Measurements from ENCODE around the gene VPS39.

The VPS39 gene

DNA sequence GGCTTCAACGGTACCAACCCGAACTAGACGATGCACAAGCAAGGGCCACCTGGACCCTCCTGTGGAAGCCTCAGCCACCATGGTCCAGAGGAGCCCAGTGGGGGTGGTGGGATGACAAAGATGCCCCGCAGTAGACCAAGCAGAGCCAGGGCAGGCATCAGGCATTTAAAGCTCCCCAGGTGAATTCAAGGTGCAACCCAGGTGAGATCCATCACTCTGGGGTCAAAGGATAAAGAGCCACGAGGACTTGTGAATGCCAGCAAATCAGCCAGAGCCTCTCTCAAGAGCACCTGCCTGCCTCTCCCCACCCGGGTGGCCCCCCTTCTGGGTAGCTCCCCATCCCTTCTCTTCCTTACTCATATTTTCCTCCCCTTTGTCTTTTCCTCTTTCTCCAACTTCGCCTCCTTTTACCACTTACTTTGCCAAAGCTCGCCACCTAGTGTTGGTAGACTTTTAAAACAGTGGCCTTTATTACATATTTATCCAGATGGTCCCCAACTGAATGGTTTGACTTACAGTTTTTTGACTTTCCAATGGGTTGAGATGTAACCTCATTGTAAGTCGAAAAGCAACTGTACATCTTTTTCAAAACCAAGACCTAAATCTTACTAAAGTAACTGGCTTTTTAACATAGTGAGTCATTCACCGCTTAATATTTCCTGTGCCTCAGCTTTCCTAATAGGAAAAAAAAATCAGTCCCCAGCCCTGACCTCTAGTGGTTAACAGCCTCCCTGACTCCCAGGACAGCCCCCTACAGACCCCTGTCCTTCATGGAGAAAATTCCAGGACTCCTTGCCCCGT lies 70.4 kb downstream of the VPS39 start:
- Histone ChIP-seq H2AFZ (no peak overlapping the region), H3K9ac (no peak overlapping the region), H3K27me3 (ENCODE audit: control insufficient read depth, insufficient read depth, low read length) (no peaks in the 10 kb centered on the region), H3K36me3 (ENCODE audit: control insufficient read depth, insufficient read depth, low read length) (no peaks in the 10 kb centered on the region), H3K4me3 (ENCODE audit: low read depth, low read length) (no peak overlapping the region), H3K79me2 (no peaks in the 10 kb centered on the region), H3K4me1 (no peaks in the 10 kb centered on the region), H3K27ac (no peak overlapping the region), H3K4me2 (ENCODE audit: low read length) (no peak overlapping the region), H3K9me3 (ENCODE audit: control insufficient read depth, low read length) (no peaks in the 10 kb centered on the region)
- TF ChIP-seq, protein P1, sequence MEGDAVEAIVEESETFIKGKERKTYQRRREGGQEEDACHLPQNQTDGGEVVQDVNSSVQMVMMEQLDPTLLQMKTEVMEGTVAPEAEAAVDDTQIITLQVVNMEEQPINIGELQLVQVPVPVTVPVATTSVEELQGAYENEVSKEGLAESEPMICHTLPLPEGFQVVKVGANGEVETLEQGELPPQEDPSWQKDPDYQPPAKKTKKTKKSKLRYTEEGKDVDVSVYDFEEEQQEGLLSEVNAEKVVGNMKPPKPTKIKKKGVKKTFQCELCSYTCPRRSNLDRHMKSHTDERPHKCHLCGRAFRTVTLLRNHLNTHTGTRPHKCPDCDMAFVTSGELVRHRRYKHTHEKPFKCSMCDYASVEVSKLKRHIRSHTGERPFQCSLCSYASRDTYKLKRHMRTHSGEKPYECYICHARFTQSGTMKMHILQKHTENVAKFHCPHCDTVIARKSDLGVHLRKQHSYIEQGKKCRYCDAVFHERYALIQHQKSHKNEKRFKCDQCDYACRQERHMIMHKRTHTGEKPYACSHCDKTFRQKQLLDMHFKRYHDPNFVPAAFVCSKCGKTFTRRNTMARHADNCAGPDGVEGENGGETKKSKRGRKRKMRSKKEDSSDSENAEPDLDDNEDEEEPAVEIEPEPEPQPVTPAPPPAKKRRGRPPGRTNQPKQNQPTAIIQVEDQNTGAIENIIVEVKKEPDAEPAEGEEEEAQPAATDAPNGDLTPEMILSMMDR (IDR thresholded peaks at IDR 0.05) = peak; percentile 43

DNA sequence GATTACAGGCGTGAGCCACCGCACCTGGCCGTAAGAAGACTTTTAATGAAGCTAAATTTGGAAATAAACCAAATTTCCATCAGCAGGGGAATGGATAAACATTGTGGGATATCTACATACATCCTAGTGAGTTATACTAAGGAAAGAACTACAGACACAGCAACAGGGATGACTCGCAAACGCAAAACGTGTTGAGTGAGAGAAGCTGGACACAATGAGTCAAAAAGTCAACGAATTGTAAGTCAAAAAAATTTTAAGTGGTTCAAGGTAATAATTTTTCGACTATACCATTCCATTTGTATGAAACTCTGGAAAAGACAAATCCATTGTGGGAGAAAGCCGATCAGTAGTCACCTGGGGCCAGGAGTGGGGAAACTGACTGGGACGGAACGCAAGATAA lies 71.6 kb downstream of the VPS39 start:
- Histone ChIP-seq H3K27me3 (ENCODE audit: control insufficient read depth, insufficient read depth, low read length) (no peaks in the 10 kb centered on the region), H3K79me2 (no peaks in the 10 kb centered on the region), H3K27ac (no peak overlapping the region), H3K9ac (no peak overlapping the region), H3K36me3 (ENCODE audit: control insufficient read depth, insufficient read depth, low read length) (no peaks in the 10 kb centered on the region), H3K4me3 (ENCODE audit: low read depth, low read length) (no peak overlapping the region), H3K4me1 (no peaks in the 10 kb centered on the region), H3K4me2 (ENCODE audit: low read length) (no peak overlapping the region), H3K9me3 (ENCODE audit: control insufficient read depth, low read length) (no peaks in the 10 kb centered on the region), H2AFZ (no peak overlapping the region)
- TF ChIP-seq, protein P1 (IDR thresholded peaks at IDR 0.05) = no peak

GRCh38 chr15:42135351-42135750 lies 72.8 kb downstream of the VPS39 start:
- Histone ChIP-seq H3K9me3 (ENCODE audit: control insufficient read depth, low read length) (no peaks in the 10 kb centered on the region), H3K36me3 (ENCODE audit: control insufficient read depth, insufficient read depth, low read length) (no peaks in the 10 kb centered on the region), H2AFZ (no peak overlapping the region)

GRCh38 chr15:42134617-42135245 lies 73.4 kb downstream of the VPS39 start:
- Histone ChIP-seq H3K4me3 (ENCODE audit: low read depth, low read length) (no peak overlapping the region), H3K4me2 (ENCODE audit: low read length) (no peak overlapping the region), H3K79me2 (no peaks in the 10 kb centered on the region), H3K4me1 (no peaks in the 10 kb centered on the region), H3K9me3 (ENCODE audit: control insufficient read depth, low read length) (no peaks in the 10 kb centered on the region), H3K27me3 (ENCODE audit: control insufficient read depth, insufficient read depth, low read length) (no peaks in the 10 kb centered on the region), H3K36me3 (ENCODE audit: control insufficient read depth, insufficient read depth, low read length) (no peaks in the 10 kb centered on the region), H3K9ac (no peak overlapping the region), H3K27ac (no peak overlapping the region), H2AFZ (no peak overlapping the region)
- TF ChIP-seq, protein P1 (IDR thresholded peaks at IDR 0.05) = no peak

More at GRCh38 chr15:42135351-42135750, 72.8 kb downstream of the VPS39 start:
- Histone ChIP-seq H3K79me2 (no peaks in the 10 kb centered on the region), H3K4me2 (ENCODE audit: low read length) (no peak overlapping the region), H3K9ac (no peak overlapping the region), H3K4me1 (no peaks in the 10 kb centered on the region), H3K4me3 (ENCODE audit: low read depth, low read length) (no peak overlapping the region), H3K27me3 (ENCODE audit: control insufficient read depth, insufficient read depth, low read length) (no peaks in the 10 kb centered on the region), H3K27ac (no peak overlapping the region)
- TF ChIP-seq, protein P1 (IDR thresholded peaks at IDR 0.05) = no peak

Measured in parathyroid adenoma (tissue), 2 donors.